Measurements from ENCODE around the gene KRT32.

- TF ChIP-seq CTCF (conservative IDR thresholded peaks at IDR 0.05; ENCODE audit: low read depth, low read length) (no peak), EZH2 (IDR thresholded peaks at IDR 0.05; ENCODE audit: borderline replicate concordance, low read depth, low read length, poor library complexity, severe bottlenecking) (no peak)
These were observed 37.5 kb downstream of the KRT32 start for GRCh38 chr17:41429667-41430066.
